ENCODE data around the gene IGFBP4.

The IGFBP4 gene

GRCh38 chr17:40490289-40490853 lies 47.1 kb downstream of the IGFBP4 start:
- no peak for DNase-seq (ENCODE audit: low spot score)
- in situ Hi-C loops (cut with MboI; ENCODE audit: low pct_unique_long_range_greater_than_20kb, low sequenced_read_pairs, unreplicated experiment) = no loop called here
- TF ChIP-seq CTCF (IDR thresholded peaks at IDR 0.05; ENCODE audit: extremely low read depth, insufficient read depth, missing control alignments) = no peak

GRCh38 chr17:40490982-40491381 lies 47.7 kb downstream of the IGFBP4 start:
- TF ChIP-seq CTCF (IDR thresholded peaks at IDR 0.05; ENCODE audit: extremely low read depth, insufficient read depth, missing control alignments) = no peak
- in situ Hi-C loops (cut with MboI; ENCODE audit: low pct_unique_long_range_greater_than_20kb, low sequenced_read_pairs, unreplicated experiment) = no loop called here

GRCh38 chr17:40491486-40491885 lies 48.2 kb downstream of the IGFBP4 start:
- no peak for DNase-seq (ENCODE audit: low spot score)
- TF ChIP-seq CTCF (IDR thresholded peaks at IDR 0.05; ENCODE audit: extremely low read depth, insufficient read depth, missing control alignments) = no peak
- in situ Hi-C loops (cut with MboI; ENCODE audit: low pct_unique_long_range_greater_than_20kb, low sequenced_read_pairs, unreplicated experiment) = no loop called here

More at GRCh38 chr17:40490982-40491381, 47.7 kb downstream of the IGFBP4 start:
- no peak for DNase-seq (ENCODE audit: low spot score)

- DNase-seq (ENCODE audit: low spot score) = no peak
- TF ChIP-seq CTCF (IDR thresholded peaks at IDR 0.05; ENCODE audit: extremely low read depth, insufficient read depth, missing control alignments) = no peak
- in situ Hi-C loops (cut with MboI; ENCODE audit: low pct_unique_long_range_greater_than_20kb, low sequenced_read_pairs, unreplicated experiment) = no loop called here
Observed at GRCh38 chr17:40493697-40494096, 50.4 kb downstream of the IGFBP4 start.

- in situ Hi-C loops (cut with MboI; ENCODE audit: low pct_unique_long_range_greater_than_20kb, low sequenced_read_pairs, unreplicated experiment) = no loop called here
- DNase-seq (ENCODE audit: low spot score) = no peak
- TF ChIP-seq CTCF (IDR thresholded peaks at IDR 0.05; ENCODE audit: extremely low read depth, insufficient read depth, missing control alignments) = no peak
Observed at GRCh38 chr17:40495140-40495539, 51.9 kb downstream of the IGFBP4 start.

- TF ChIP-seq CTCF (IDR thresholded peaks at IDR 0.05; ENCODE audit: extremely low read depth, insufficient read depth, missing control alignments) = no peak
- no peak for DNase-seq (ENCODE audit: low spot score)
- in situ Hi-C loops (cut with MboI; ENCODE audit: low pct_unique_long_range_greater_than_20kb, low sequenced_read_pairs, unreplicated experiment) = no loop called here
Observed at GRCh38 chr17:40496170-40496569, 52.9 kb downstream of the IGFBP4 start.

Data from GM13977 (cell line).